ENCODE results near the gene ZBED1. TPM values are rescaled to one million over a fixed set of nuclear protein-coding genes. Genes with fewer than 3 reads are reported as not detected.

ZBED1 gene
- total and polyA plus RNA-seq, 9 of the 15 experiments (the other 6 are each of a cell fraction or from before 2014, with no cell fraction given) = 0.61 to 27.6 (median 13.9) TPM

- TF ChIP-seq HEY1 (CRISPR knock-in tag; IDR thresholded peaks at IDR 0.05; ENCODE audit: borderline replicate concordance) (no peak), ZNF121 (CRISPR knock-in tag; conservative IDR thresholded peaks at IDR 0.05) (peak; percentile 87)
Measured at GRCh38 chrX:2499507-2499906, 1.3 kb downstream of the ZBED1 start (continued).

- TF ChIP-seq CEBPB (tag; IDR thresholded peaks at IDR 0.05) (peak; percentile 54), TAF7 (tag; IDR thresholded peaks at IDR 0.05) (no peak), ZBTB7A (IDR thresholded peaks at IDR 0.05; ENCODE audit: borderline replicate concordance, control insufficient read depth, low read depth, low read length) (peak; percentile 40; the same call in 1 of the 2 replicates), MYNN (IDR thresholded peaks at IDR 0.05) (peak; percentile 96), MYNN (CRISPR knock-in tag; IDR thresholded peaks at IDR 0.05) (no peak), GABPB1 (CRISPR knock-in tag; IDR thresholded peaks at IDR 0.05) (no peak)
- intact Hi-C loops (cut with micrococcal nuclease) (no loop called here), in situ Hi-C loops (cut with MboI) (no loop called here)
- H3K9ac ChIP-seq (ENCODE audit: insufficient read depth in 1 of 2, low read depth in 2 of 2, low read length in 2 of 2) = peak overlapping the region; percentile 74 to 87; a peak in 3 of 4 replicates
- peak in 2 of 4 experiments; percentile 19 to 43 for DNase-seq (ENCODE audit: extremely low read depth in 1 of 4, low spot score in 3 of 4)
- FAIRE-seq = peak; percentile 62
- H4K20me1 ChIP-seq (replicated peaks; ENCODE audit: control insufficient read depth, insufficient read depth, low read length) = no peaks in the 10 kb centered on the region
- H3K9me3 ChIP-seq (replicated peaks; ENCODE audit: control insufficient read depth, insufficient read depth, low read depth, low read length) = no peaks in the 10 kb centered on the region
- BruUV-seq (replicated peaks) = no TSS peak
- peak overlapping the region; percentile 85 for H3K27ac ChIP-seq (ENCODE audit: extremely low read depth, low read depth, low read length)
- peak; percentile 31 for ATAC-seq
- peak overlapping the region; percentile 53; the same call in 1 of the 2 replicates for H2AFZ ChIP-seq (ENCODE audit: low read depth, low read length)
- WGBS (ENCODE audit: insufficient coverage, low coverage, missing lambda C conversion rate) = 3% methylated on average over 10 of the region's 10 CpGs
- peaks cover 6 to 30% of the 10 kb centered on the region in 2 experiments; a peak in 4 of 5 replicates for H3K4me1 ChIP-seq (replicated peaks in 1 of 2; ENCODE audit: control insufficient read depth in 2 of 2, insufficient read depth in 2 of 2, low read length in 2 of 2)
- H3K27me3 ChIP-seq (ENCODE audit: control insufficient read depth in 2 of 2, insufficient read depth in 2 of 2, low read length in 2 of 2) = no peaks in the 10 kb centered on the region
- ChIA-PET CTCF (ENCODE audit: low intra/inter-chr PET ratio) (no interaction called here), POLR2A (no interaction called here)
- H3K79me2 ChIP-seq (ENCODE audit: control insufficient read depth, insufficient read depth, low read length) = peaks cover 50% of the 10 kb centered on the region
- H3K9me1 ChIP-seq (ENCODE audit: control insufficient read depth, insufficient read depth, low read length) = no peaks in the 10 kb centered on the region
- H3K4me3 ChIP-seq = peak overlapping the region; percentile 75
- H3K36me3 ChIP-seq (ENCODE audit: control insufficient read depth, insufficient read depth, low read length) = peaks cover 18% of the 10 kb centered on the region; the same call in 2 of the 3 replicates
- peak overlapping the region; percentile 75 for H3K4me2 ChIP-seq (ENCODE audit: insufficient read depth, low read length)
Measured at GRCh38 chrX:2498781-2499302, 1.9 kb downstream of the ZBED1 start.
